ENCODE data around the gene RUNX2. TPM values are rescaled to one million over a fixed set of nuclear protein-coding genes. Genes with fewer than 3 reads are reported as not detected.

RUNX2 gene
- total and polyA plus RNA-seq, 10 of the 15 experiments (the other 5 are each of a cell fraction or from before 2014, with no cell fraction given): 0.01 to 0.77 (median 0.15) TPM; not detected in 3

- no peak for TF ChIP-seq BCLAF1 (IDR thresholded peaks at IDR 0.05)
- no peak for TF ChIP-seq NBN (IDR thresholded peaks at IDR 0.05)
- TF ChIP-seq YBX1 (IDR thresholded peaks at IDR 0.05): no peak
- no peak for TF ChIP-seq HDGF (IDR thresholded peaks at IDR 0.05)
These were observed 312.7 kb downstream of the RUNX2 start (continued) for GRCh38 chr6:45640811-45641210.

- FAIRE-seq: no peak
- CTCF ChIA-PET: no interaction called here
- TF ChIP-seq WRNIP1 (IDR thresholded peaks at IDR 0.05; ENCODE audit: borderline replicate concordance, low read depth, low read length) (no peak), ELK1 (IDR thresholded peaks at IDR 0.05; ENCODE audit: low read depth, low read length) (no peak), SMAD5 (IDR thresholded peaks at IDR 0.05; ENCODE audit: low read depth) (no peak), STAT1 (conservative IDR thresholded peaks at IDR 0.05) (no peak), RFX5 (IDR thresholded peaks at IDR 0.05; ENCODE audit: low read depth, low read length) (no peak), BCL3 (IDR thresholded peaks at IDR 0.05; ENCODE audit: borderline replicate concordance, insufficient read depth, low read depth, low read length, poor library complexity, severe bottlenecking) (no peak), E2F4 (IDR thresholded peaks at IDR 0.05; ENCODE audit: low read depth, low read length) (no peak), SREBF1 (IDR thresholded peaks at IDR 0.05; ENCODE audit: low read length) (no peak), IRF5 (IDR thresholded peaks at IDR 0.05; ENCODE audit: borderline replicate concordance) (no peak), CREM (IDR thresholded peaks at IDR 0.05; ENCODE audit: low read depth) (no peak), NFYA (IDR thresholded peaks at IDR 0.05; ENCODE audit: borderline replicate concordance, low read depth, low read length) (no peak)
These were observed 314.4 kb downstream of the RUNX2 start for GRCh38 chr6:45642331-45643125.

More at GRCh38 chr6:45642331-45643125, 314.4 kb downstream of the RUNX2 start:
- Histone ChIP-seq H3K4me1 (ENCODE audit: control insufficient read depth, insufficient read depth, low read length) (no peaks in the 10 kb centered on the region), H4K20me1 (ENCODE audit: control insufficient read depth, insufficient read depth) (no peaks in the 10 kb centered on the region), H3K4me3 (no peak overlapping the region), H3K9ac (ENCODE audit: control insufficient read depth, insufficient read depth, low read length) (no peak overlapping the region), H3K79me2 (ENCODE audit: control insufficient read depth, insufficient read depth, low read length) (no peaks in the 10 kb centered on the region), H3K9me3 (replicated peaks; ENCODE audit: control insufficient read depth, insufficient read depth, low read length) (no peaks in the 10 kb centered on the region; the same call in 2 of the 3 replicates), H3K4me2 (ENCODE audit: control insufficient read depth, insufficient read depth) (no peak overlapping the region), H3K27ac (ENCODE audit: control insufficient read depth, insufficient read depth) (no peak overlapping the region), H3K27me3 (replicated peaks in 1 of 2; ENCODE audit: control insufficient read depth in 2 of 2, insufficient read depth in 2 of 2, low read length in 1 of 2) (no peaks in the 10 kb centered on the region; a peak in 1 of 4 replicates), H3K36me3 (ENCODE audit: control insufficient read depth in 2 of 2, insufficient read depth in 2 of 2, low read length in 1 of 2) (no peaks in the 10 kb centered on the region), H2AFZ (ENCODE audit: control insufficient read depth, low read depth, low read length) (no peak overlapping the region)
- intact Hi-C loops (cut with micrococcal nuclease; ENCODE audit: unreplicated experiment) (no loop called here), in situ Hi-C loops (cut with MboI) (no loop called here)
- DNase-seq (ENCODE audit: low read depth, low spot score): no peak
- ChIA-PET SMC1A (ENCODE audit: uncharacterized antibody, unreplicated experiment) (no interaction called here), RAD21 (ENCODE audit: unreplicated experiment) (interaction anchor here (1.0 kb wide), 1 partner anchor 72 kb away, joined by 3 read pairs; no protein-coding TSS in a partner anchor), POLR2A (no interaction called here)
- no peak for ATAC-seq
- WGBS (ENCODE audit: insufficient coverage, insufficient replicate concordance, low lambda C conversion rate, missing lambda C conversion rate): 66% methylated on average over 18 of the region's 20 CpGs
- no TSS peak for BruUV-seq (replicated peaks)
